CD8-positive, alpha-beta memory T cell (primary cell): ENCODE results near the gene INTS2. TPM values are rescaled to one million over a fixed set of nuclear protein-coding genes. Genes with fewer than 3 reads are reported as not detected.

Source experiments
- CTCF ChIA-PET: fragments of 350-600 bp; sonication (Branson Sonifier 250); formaldehyde crosslinking; loops from one replicate; lab custom pipeline; 2021; ENCODE audit warnings: antibody characterized with exemption; lab: Charles Lee
- POLR2A ChIA-PET: fragments of 350-600 bp; sonication (Branson Sonifier 250); formaldehyde crosslinking; loops from one replicate; lab custom pipeline; 2021; ENCODE audit warnings: antibody characterized with exemption; lab: Charles Lee
- DNase-seq, 5 donors: peaks; one replicate each; pipeline versions ENCODE4 v3.0.0 to v3.0.0-alpha.2; 2020 to 2022; ENCODE audit warnings: mixed read lengths in 1 of 5
- H3K27ac ChIP-seq: one replicate; pipeline ENCODE4 v1.7.0; 2013; ENCODE audit warnings: low read depth, mild to moderate bottlenecking, low read length, moderate library complexity
- H3K27me3 ChIP-seq: 2 replicates; pipeline ENCODE4 v1.7.0; 2013; ENCODE audit warnings: low read length, mild to moderate bottlenecking; ENCODE audit not compliant: insufficient read depth, poor library complexity, severe bottlenecking
- H3K36me3 ChIP-seq: 2 replicates; pipeline ENCODE4 v1.7.0; 2013; ENCODE audit warnings: mild to moderate bottlenecking, low read length, moderate library complexity; ENCODE audit not compliant: insufficient read depth
- H3K4me1 ChIP-seq: 2 replicates; pipeline ENCODE4 v1.7.0; 2013; ENCODE audit warnings: mild to moderate bottlenecking, low read length, moderate library complexity; ENCODE audit not compliant: insufficient read depth
- H3K4me3 ChIP-seq: 2 replicates; pipeline ENCODE4 v1.7.0; 2013; ENCODE audit warnings: mild to moderate bottlenecking, low read length
- H3K9me3 ChIP-seq: 2 replicates; pipeline ENCODE4 v1.7.0; 2013; ENCODE audit warnings: mild to moderate bottlenecking, low read length
- H3K27ac Mint-ChIP-seq, 8 donors: one replicate each; pipeline ENCODE4 v1.8.0; 2020 to 2021; ENCODE audit warnings: mixed read lengths in 8 of 8, mild to moderate bottlenecking in 6 of 8, inconsistent platforms in 3 of 8, moderate library complexity in 3 of 8
- H3K27me3 Mint-ChIP-seq, 2 donors: one replicate each; pipeline ENCODE4 v1.8.0; 2020 to 2021; ENCODE audit warnings: mixed read lengths in 2 of 2, mild to moderate bottlenecking in 1 of 2, moderate library complexity in 1 of 2
- H3K36me3 Mint-ChIP-seq, 3 donors: one replicate each; pipeline ENCODE4 v1.8.0; 2020 to 2021; ENCODE audit warnings: mixed read lengths in 3 of 3, inconsistent platforms in 1 of 3, mild to moderate bottlenecking in 1 of 3
- H3K4me1 Mint-ChIP-seq, 3 donors: one replicate each; pipeline ENCODE4 v1.8.0; 2020 to 2021; ENCODE audit warnings: mixed read lengths in 3 of 3, inconsistent platforms in 1 of 3, mild to moderate bottlenecking in 1 of 3
- H3K4me3 Mint-ChIP-seq, 7 donors: one replicate each; pipeline ENCODE4 v1.8.0; 2020 to 2021; ENCODE audit warnings: mixed read lengths in 7 of 7, mild to moderate bottlenecking in 6 of 7, moderate library complexity in 4 of 7, inconsistent platforms in 2 of 7
- H3K9me3 Mint-ChIP-seq, 5 donors: one replicate each; pipeline ENCODE4 v1.8.0; 2020 to 2022; ENCODE audit warnings: mixed read lengths in 5 of 5, mild to moderate bottlenecking in 3 of 5, moderate library complexity in 2 of 5, inconsistent platforms in 1 of 5
- polyA plus RNA-seq: library from polyadenylated mRNA; unstranded; fragments of 300-500 nt; fragmentation: Illumina TruSeq; gene quantifications from one replicate; pipeline ENCODE4 v1.2.3, GENCODE V29; 2021
- total RNA-seq, 2 experiments: library from RNA; stranded (reverse); gene quantifications; one replicate each; pipeline ENCODE4 v1.2.3, GENCODE V29; 2021

The INTS2 gene
- total RNA-seq (10 to 100 TPM; 25.9 to 26.4 TPM), polyA plus RNA-seq (3.6 TPM)

DNA sequence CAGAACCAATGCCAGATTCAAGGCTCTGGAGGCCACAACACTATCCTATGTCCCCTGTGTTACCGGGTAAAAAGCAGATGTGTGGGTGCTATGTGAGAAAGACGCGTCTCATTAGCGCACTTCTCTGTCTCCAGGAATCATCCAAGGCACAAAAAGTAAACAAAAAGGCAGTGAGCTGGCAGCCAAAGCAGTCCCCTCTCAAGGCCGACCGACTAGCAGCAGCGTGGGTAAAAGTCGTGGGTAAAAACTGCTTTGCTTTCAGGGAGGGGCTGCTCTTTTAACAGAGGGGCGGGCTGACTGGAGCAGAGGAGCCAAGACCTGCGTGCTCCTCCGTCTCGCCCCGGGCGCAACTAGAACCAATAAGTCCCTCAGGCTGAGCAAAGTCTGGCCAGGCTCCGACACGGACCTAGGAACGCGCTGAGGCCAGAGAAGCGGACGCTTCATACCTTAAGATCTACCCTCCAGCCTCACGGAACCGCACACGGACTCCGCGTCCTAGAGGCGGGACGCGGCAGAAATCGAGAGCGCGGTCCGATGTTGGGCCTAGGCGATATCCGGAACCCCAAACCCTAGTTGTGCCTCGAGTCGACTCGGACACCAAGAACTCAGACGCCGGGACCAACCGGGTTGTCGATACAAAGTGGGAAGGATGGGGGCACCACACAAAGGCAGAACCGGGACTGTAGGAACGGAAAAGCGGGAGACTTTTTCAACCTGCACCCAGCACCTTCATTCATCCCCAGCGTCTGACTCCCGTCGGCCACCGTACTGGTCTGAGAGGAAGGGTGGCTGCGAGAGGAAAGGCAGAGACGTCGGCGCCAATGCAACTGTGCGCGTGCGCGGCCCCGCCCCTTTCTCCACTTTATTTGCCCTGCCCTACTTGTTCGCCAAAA, at the start of gene INTS2:
INTS2 (minus strand) TSS at position 775 of the 893 bp plus-strand sequence. CDS start 1,338 bp downstream, outside the sequence.
- Mint-ChIP-seq H3K36me3 (peaks cover 0 to 35% (median 0%) of the 10 kb centered on the region in 3 donors), H3K4me3 (peak within 1 kb of the TSS; percentile 86 to 96 (median 92)), H3K27me3 (peaks cover 2 to 4% of the 10 kb centered on the region in 2 donors), H3K4me1 (peaks cover 18 to 27% (median 22%) of the 10 kb centered on the region in 3 donors), H3K9me3 (no peaks in the 10 kb centered on the region), H3K27ac (peak within 1 kb of the TSS; percentile 92 to 98 (median 96))
- POLR2A ChIA-PET, result interaction anchor here (0.6 to 0.7 kb wide), 2 partner anchors 27 to 71 kb away, joined by 3 read pairs; no protein-coding TSS in a partner anchor
- H3K36me3 ChIP-seq, result peaks cover 11% of the 10 kb centered on the region
- H3K4me1 ChIP-seq, result peaks cover 17% of the 10 kb centered on the region
- DNase-seq, result peak; percentile 92 to 97 (median 94)
- CTCF ChIA-PET, result interaction anchor here (1.2 to 1.9 kb wide), 2 partner anchors 14 to 23 kb away, joined by 3 to 4 read pairs; no protein-coding TSS in a partner anchor
- H3K27ac ChIP-seq, result peak within 1 kb of the TSS; percentile 84
- peak within 1 kb of the TSS; percentile 89 for H3K4me3 ChIP-seq
- H3K27me3 ChIP-seq, result no peaks in the 10 kb centered on the region
- no peaks in the 10 kb centered on the region for H3K9me3 ChIP-seq

DNA sequence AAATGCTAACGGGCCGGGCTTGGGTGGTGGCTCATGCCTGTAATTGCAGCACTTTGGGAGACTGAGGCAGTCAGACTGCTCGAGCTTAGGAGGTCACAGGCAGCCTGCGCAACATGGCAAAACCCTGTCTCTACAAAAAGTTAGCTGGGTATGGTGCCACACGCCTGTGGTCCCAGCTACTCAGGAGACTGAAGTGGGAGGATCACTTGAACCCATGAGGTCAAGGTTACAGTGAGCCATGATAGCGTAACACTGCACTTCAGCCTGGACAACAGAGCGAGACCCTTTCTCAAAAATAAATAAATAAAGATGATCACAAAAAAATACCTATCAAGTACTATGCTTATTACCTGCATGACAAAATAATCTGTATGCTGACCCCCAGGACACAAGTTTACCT, 46.3 kb upstream of the INTS2 start:
- POLR2A ChIA-PET, result no interaction called here
- Mint-ChIP-seq H3K27me3 (no peaks in the 10 kb centered on the region), H3K9me3 (no peaks in the 10 kb centered on the region), H3K4me1 (peaks cover 24 to 34% (median 29%) of the 10 kb centered on the region in 3 donors), H3K27ac (peak overlapping the region in 5 of 8 donors; percentile 7 to 47 (median 37)), H3K36me3 (peaks cover 0 to 64% (median 6%) of the 10 kb centered on the region in 3 donors), H3K4me3 (peak overlapping the region in 1 of 7 donors; percentile 69)
- peaks cover 18% of the 10 kb centered on the region for H3K36me3 ChIP-seq
- no peaks in the 10 kb centered on the region for H3K4me1 ChIP-seq
- DNase-seq, result no peak
- no peaks in the 10 kb centered on the region for H3K9me3 ChIP-seq
- H3K27me3 ChIP-seq, result no peaks in the 10 kb centered on the region
- H3K4me3 ChIP-seq, result no peak overlapping the region
- H3K27ac ChIP-seq, result no peak overlapping the region
- CTCF ChIA-PET, result no interaction called here

DNA sequence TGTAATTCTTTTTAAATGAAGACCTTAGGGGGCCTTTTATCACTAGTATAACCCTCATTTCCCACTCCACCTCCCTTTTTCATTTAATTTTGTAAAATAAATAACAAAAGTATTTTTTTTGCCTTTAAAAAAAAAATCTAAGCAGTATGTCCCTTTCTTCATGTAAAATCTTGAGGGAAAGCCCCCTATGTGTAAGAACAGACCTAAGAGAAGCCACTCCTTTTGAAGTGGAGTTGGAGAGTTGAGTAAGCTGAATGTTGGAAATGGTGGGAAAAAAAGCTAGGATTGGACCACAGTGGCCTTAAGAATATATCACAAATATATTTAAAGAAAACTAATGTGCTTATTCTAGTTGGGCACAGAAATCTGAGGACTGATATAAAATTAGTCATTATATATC, 44.5 kb upstream of the INTS2 start:
- DNase-seq, result no peak
- CTCF ChIA-PET, result no interaction called here
- Mint-ChIP-seq H3K36me3 (peaks cover 5 to 64% (median 14%) of the 10 kb centered on the region in 3 donors), H3K27ac (no peak overlapping the region), H3K4me1 (peaks cover 21 to 33% (median 27%) of the 10 kb centered on the region in 3 donors), H3K27me3 (no peaks in the 10 kb centered on the region), H3K4me3 (no peak overlapping the region), H3K9me3 (no peaks in the 10 kb centered on the region)
- no peaks in the 10 kb centered on the region for H3K27me3 ChIP-seq
- H3K4me1 ChIP-seq, result no peaks in the 10 kb centered on the region
- H3K4me3 ChIP-seq, result no peak overlapping the region
- no peaks in the 10 kb centered on the region for H3K9me3 ChIP-seq
- POLR2A ChIA-PET, result no interaction called here
- H3K36me3 ChIP-seq, result peaks cover 18% of the 10 kb centered on the region
- no peak overlapping the region for H3K27ac ChIP-seq

DNA sequence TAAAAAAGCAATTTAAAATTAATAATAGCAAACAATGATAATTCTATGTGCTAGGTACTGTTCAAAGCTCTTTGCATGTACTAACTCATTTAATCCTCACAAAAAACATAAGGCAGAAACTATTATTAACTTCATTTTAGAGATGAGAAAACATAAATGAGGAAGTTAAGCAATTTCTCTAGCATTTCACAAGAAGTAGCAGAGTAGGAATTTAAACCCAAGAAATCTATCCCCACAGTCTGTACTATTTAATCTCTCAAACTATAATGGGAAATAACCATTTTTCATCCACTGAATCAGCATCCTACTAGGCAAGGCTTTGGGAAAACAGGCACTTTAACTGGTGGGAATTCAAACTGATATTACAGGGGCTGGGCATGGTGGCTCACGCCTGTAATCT, 42.2 kb upstream of the INTS2 start:
- Histone ChIP-seq H3K9me3 (no peaks in the 10 kb centered on the region), H3K27ac (no peak overlapping the region), H3K27me3 (no peaks in the 10 kb centered on the region), H3K36me3 (peaks cover 27% of the 10 kb centered on the region), H3K4me3 (no peak overlapping the region), H3K4me1 (no peaks in the 10 kb centered on the region)
- H3K9me3 Mint-ChIP-seq, result no peaks in the 10 kb centered on the region
- peak overlapping the region in 2 of 8 donors; percentile 27 to 41 for H3K27ac Mint-ChIP-seq
- H3K27me3 Mint-ChIP-seq, result no peaks in the 10 kb centered on the region
- H3K36me3 Mint-ChIP-seq, result peaks cover 5 to 69% (median 12%) of the 10 kb centered on the region in 3 donors
- no peak for DNase-seq
- H3K4me1 Mint-ChIP-seq, result peaks cover 10 to 23% (median 14%) of the 10 kb centered on the region in 3 donors
- CTCF ChIA-PET, result no interaction called here
- POLR2A ChIA-PET, result no interaction called here
- no peak overlapping the region for H3K4me3 Mint-ChIP-seq

DNA sequence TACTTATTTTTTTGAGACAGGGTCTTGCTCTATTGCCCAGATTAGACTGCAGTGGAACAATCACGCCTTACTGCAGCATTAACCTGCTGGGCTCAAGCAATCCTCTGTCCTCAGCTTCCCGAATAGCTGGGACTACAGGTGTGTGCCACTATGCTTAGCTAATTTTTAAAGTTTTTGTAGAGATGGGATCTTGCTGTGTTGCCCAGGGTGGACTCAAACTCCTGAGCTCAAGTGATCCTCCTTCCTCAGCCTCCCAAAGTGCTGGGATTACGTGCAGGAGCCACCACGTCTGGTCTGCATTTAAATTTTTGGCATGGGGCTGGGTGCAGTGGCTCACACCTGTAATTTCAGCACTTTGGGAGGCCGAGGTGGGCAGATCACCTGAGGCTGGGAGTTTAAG, 41.0 kb upstream of the INTS2 start:
- H3K27ac Mint-ChIP-seq, result peak overlapping the region in 1 of 8 donors; percentile 10
- H3K36me3 Mint-ChIP-seq, result peaks cover 5 to 70% (median 12%) of the 10 kb centered on the region in 3 donors
- H3K9me3 Mint-ChIP-seq, result no peaks in the 10 kb centered on the region
- H3K4me3 Mint-ChIP-seq, result no peak overlapping the region
- Histone ChIP-seq H3K9me3 (no peaks in the 10 kb centered on the region), H3K4me3 (no peak overlapping the region), H3K27me3 (no peaks in the 10 kb centered on the region), H3K36me3 (peaks cover 33% of the 10 kb centered on the region), H3K27ac (no peak overlapping the region), H3K4me1 (no peaks in the 10 kb centered on the region)
- H3K27me3 Mint-ChIP-seq, result no peaks in the 10 kb centered on the region
- no peak for DNase-seq
- ChIA-PET CTCF (no interaction called here), POLR2A (no interaction called here)
- peaks cover 2 to 17% (median 7%) of the 10 kb centered on the region in 3 donors for H3K4me1 Mint-ChIP-seq

GRCh38 chr17:61967729-61968128, 39.9 kb upstream of the INTS2 start:
- peaks cover 38% of the 10 kb centered on the region for H3K36me3 ChIP-seq
- no peak overlapping the region for H3K4me3 Mint-ChIP-seq
- no peak overlapping the region for H3K27ac ChIP-seq
- H3K27me3 ChIP-seq, result no peaks in the 10 kb centered on the region
- peaks cover 4 to 21% (median 11%) of the 10 kb centered on the region in 3 donors for H3K4me1 Mint-ChIP-seq
- POLR2A ChIA-PET, result no interaction called here
- no peaks in the 10 kb centered on the region for H3K9me3 Mint-ChIP-seq
- H3K36me3 Mint-ChIP-seq, result peaks cover 5 to 75% (median 12%) of the 10 kb centered on the region in 3 donors
- peak overlapping the region in 3 of 8 donors; percentile 3 to 53 (median 9) for H3K27ac Mint-ChIP-seq
- no peaks in the 10 kb centered on the region for H3K27me3 Mint-ChIP-seq
- no peaks in the 10 kb centered on the region for H3K9me3 ChIP-seq
- DNase-seq, result no peak
- H3K4me1 ChIP-seq, result no peaks in the 10 kb centered on the region
- CTCF ChIA-PET, result no interaction called here
- H3K4me3 ChIP-seq, result no peak overlapping the region

DNA sequence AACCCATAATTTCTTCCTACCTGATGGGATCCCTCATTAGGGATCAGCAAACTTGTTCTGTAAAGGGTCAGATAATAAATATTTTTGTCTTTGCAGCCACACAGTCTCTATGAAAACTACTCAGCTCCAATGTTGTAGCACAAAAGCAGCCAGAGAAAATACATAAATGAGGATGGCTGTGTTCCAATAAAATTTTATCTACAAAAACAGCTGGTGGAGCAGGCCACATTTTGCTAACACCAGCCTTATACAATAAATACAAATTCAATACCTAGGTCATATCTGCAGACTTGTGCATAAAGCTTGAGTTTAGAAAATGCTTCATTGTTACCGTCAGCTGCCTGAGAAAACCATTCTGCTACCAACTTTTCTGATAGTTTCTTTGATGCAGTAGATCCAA, 38.4 kb upstream of the INTS2 start:
- Mint-ChIP-seq H3K36me3 (peaks cover 5 to 79% (median 12%) of the 10 kb centered on the region in 3 donors), H3K4me1 (peaks cover 4 to 21% (median 11%) of the 10 kb centered on the region in 3 donors), H3K4me3 (no peak overlapping the region), H3K27me3 (no peaks in the 10 kb centered on the region), H3K27ac (peak overlapping the region in 1 of 8 donors; percentile 46), H3K9me3 (no peaks in the 10 kb centered on the region)
- DNase-seq, result no peak
- H3K9me3 ChIP-seq, result no peaks in the 10 kb centered on the region
- no peaks in the 10 kb centered on the region for H3K4me1 ChIP-seq
- H3K4me3 ChIP-seq, result no peak overlapping the region
- H3K36me3 ChIP-seq, result peaks cover 35% of the 10 kb centered on the region
- no peak overlapping the region for H3K27ac ChIP-seq
- ChIA-PET POLR2A (no interaction called here), CTCF (no interaction called here)
- H3K27me3 ChIP-seq, result no peaks in the 10 kb centered on the region

- POLR2A ChIA-PET, result no interaction called here
- CTCF ChIA-PET, result no interaction called here
These were observed 27.8 kb upstream of the INTS2 start for GRCh38 chr17:61955619-61956018.

More at GRCh38 chr17:61955619-61956018, 27.8 kb upstream of the INTS2 start:
- peaks cover 40% of the 10 kb centered on the region for H3K36me3 ChIP-seq
- no peaks in the 10 kb centered on the region for H3K4me1 ChIP-seq
- no peak overlapping the region for H3K27ac ChIP-seq
- no peaks in the 10 kb centered on the region for H3K27me3 ChIP-seq
- no peak overlapping the region for H3K27ac Mint-ChIP-seq
- H3K4me3 Mint-ChIP-seq, result no peak overlapping the region
- H3K27me3 Mint-ChIP-seq, result no peaks in the 10 kb centered on the region
- no peak for DNase-seq
- no peaks in the 10 kb centered on the region for H3K9me3 ChIP-seq
- no peaks in the 10 kb centered on the region for H3K4me1 Mint-ChIP-seq
- H3K4me3 ChIP-seq, result no peak overlapping the region
- H3K36me3 Mint-ChIP-seq, result peaks cover 0 to 73% (median 13%) of the 10 kb centered on the region in 3 donors
- no peaks in the 10 kb centered on the region for H3K9me3 Mint-ChIP-seq
